CD14-positive monocyte (primary cell): ENCODE data around the gene NPAS3. TPM values are rescaled to one million over a fixed set of nuclear protein-coding genes. Genes with fewer than 3 reads are reported as not detected.

Source experiments
- DNase-seq, 3 donors: peaks; one replicate each; pipeline ENCODE4 v3.0.0-alpha.2; 2011 to 2022
- H2AFZ ChIP-seq: 2 replicates; pipeline ENCODE4 v1.6.0; 2012; ENCODE audit warnings: mild to moderate bottlenecking, low read depth, low read length, inconsistent platforms; ENCODE audit not compliant: insufficient read depth, poor library complexity, severe bottlenecking
- H3K27ac ChIP-seq, 2 donors: 1 replicate in 1 of 2; 2 replicates in 1 of 2; pipeline ENCODE4 v1.5.1; 2012 to 2013; ENCODE audit warnings: low read length in 2 of 2, control low read depth in 1 of 2, inconsistent platforms in 1 of 2, low read depth in 1 of 2, mild to moderate bottlenecking in 1 of 2
- H3K27me3 ChIP-seq, 2 donors: one replicate each; pipeline versions ENCODE4 v1.6.0 to v1.6.1; 2011 to 2013; ENCODE audit warnings: low read length in 2 of 2; ENCODE audit not compliant: control insufficient read depth in 2 of 2, insufficient read depth in 2 of 2
- H3K36me3 ChIP-seq, 2 donors: replicated peaks in 1 of 2; 1 replicate in 1 of 2; 2 replicates in 1 of 2; pipeline versions ENCODE4 v1.5.1 to v1.6.1; 2012 to 2013; ENCODE audit warnings: low read length in 2 of 2, control low read depth in 1 of 2, inconsistent platforms in 1 of 2, mild to moderate bottlenecking in 1 of 2; ENCODE audit not compliant: insufficient read depth in 2 of 2, control insufficient read depth in 1 of 2
- H3K4me1 ChIP-seq, 2 donors: 1 replicate in 1 of 2; 2 replicates in 1 of 2; pipeline versions ENCODE4 v1.5.1 to v1.6.1; 2012 to 2013; ENCODE audit warnings: low read length in 2 of 2, control low read depth in 1 of 2, inconsistent platforms in 1 of 2, mild to moderate bottlenecking in 1 of 2, moderate library complexity in 1 of 2; ENCODE audit not compliant: insufficient read depth in 2 of 2, control insufficient read depth in 1 of 2
- H3K4me2 ChIP-seq: replicated peaks from 2 replicates; pipeline ENCODE3; 2012; ENCODE audit warnings: low read length, moderate library complexity, mild to moderate bottlenecking; ENCODE audit not compliant: poor library complexity, severe bottlenecking; ENCODE audit errors: extremely low read depth
- H3K4me3 ChIP-seq, 3 experiments: fragments of 200-600 bp in 1 of 3; sonication (generic) in 1 of 3; replicated peaks in 1 of 3; 1 replicate in 2 of 3; 2 replicates in 1 of 3; pipeline ENCODE4 v1.5.1; 2011 to 2013; ENCODE audit warnings: low read length in 3 of 3, mild to moderate bottlenecking in 3 of 3, control low read depth in 2 of 3, low read depth in 2 of 3, inconsistent platforms in 1 of 3, moderate library complexity in 1 of 3
- H3K79me2 ChIP-seq: 2 replicates; pipeline ENCODE4 v1.6.0; 2012; ENCODE audit warnings: mild to moderate bottlenecking, control low read depth, inconsistent platforms, low read length, moderate library complexity; ENCODE audit not compliant: insufficient read depth
- H3K9ac ChIP-seq: 2 replicates; pipeline ENCODE4 v1.6.0; 2017; ENCODE audit warnings: low read length, mild to moderate bottlenecking; ENCODE audit not compliant: insufficient read depth, poor library complexity, severe bottlenecking
- H3K9me3 ChIP-seq, 2 donors: replicated peaks in 1 of 2; 1 replicate in 1 of 2; 2 replicates in 1 of 2; pipeline versions ENCODE4 v1.5.1 to v1.6.1; 2012 to 2013; ENCODE audit warnings: low read length in 2 of 2, control low read depth in 1 of 2; ENCODE audit not compliant: control insufficient read depth in 1 of 2, insufficient read depth in 1 of 2
- H4K20me1 ChIP-seq: 2 replicates; pipeline ENCODE4 v1.6.0; 2012; ENCODE audit warnings: mild to moderate bottlenecking, low read length, control low read depth, moderate library complexity; ENCODE audit not compliant: insufficient read depth
- H3K27ac Mint-ChIP-seq, 7 donors: one replicate each; pipeline ENCODE4 v1.8.0; 2020; ENCODE audit warnings: mild to moderate bottlenecking in 7 of 7, mixed read lengths in 7 of 7, moderate library complexity in 6 of 7, inconsistent platforms in 2 of 7
- H3K27me3 Mint-ChIP-seq, 3 donors: one replicate each; pipeline ENCODE4 v1.8.0; 2021 to 2022; ENCODE audit warnings: low read depth in 3 of 3, mild to moderate bottlenecking in 3 of 3, mixed read lengths in 3 of 3, moderate library complexity in 3 of 3, inconsistent platforms in 1 of 3
- H3K36me3 Mint-ChIP-seq, 2 donors: one replicate each; pipeline ENCODE4 v1.8.0; 2020; ENCODE audit warnings: mixed read lengths in 2 of 2, inconsistent platforms in 1 of 2, mild to moderate bottlenecking in 1 of 2
- H3K4me1 Mint-ChIP-seq: one replicate; pipeline ENCODE4 v1.8.0; 2020; ENCODE audit warnings: mild to moderate bottlenecking, mixed read lengths
- H3K4me3 Mint-ChIP-seq, 2 donors: one replicate each; pipeline ENCODE4 v1.8.0; 2020; ENCODE audit warnings: mild to moderate bottlenecking in 2 of 2, mixed read lengths in 2 of 2, moderate library complexity in 1 of 2
- H3K9me3 Mint-ChIP-seq, 7 donors: one replicate each; pipeline ENCODE4 v1.8.0; 2020 to 2022; ENCODE audit warnings: mixed read lengths in 7 of 7, mild to moderate bottlenecking in 6 of 7, moderate library complexity in 6 of 7, inconsistent platforms in 2 of 7
- WGBS: methylation state at CpG from one replicate; pipeline ENCODE4 v1.1.5; 2013; ENCODE audit warnings: missing lambda C conversion rate; ENCODE audit not compliant: insufficient coverage; 5-methylcytosine and 5-hydroxymethylcytosine counted together
- intact Hi-C, 2 donors: fragments of 100-400 bp; cut with micrococcal nuclease; formaldehyde crosslinking; loops; one replicate each; pipeline versions ENCODE4 v1.15.0 to v1.15.1; 2023
- polyA plus RNA-seq, 3 donors: library from polyadenylated mRNA; depleted of rRNA in 1 of 3; unstranded in 2 of 3; stranded (reverse) in 1 of 3; fragments of 300-500 nt in 2 of 3; fragments of >200 nt in 1 of 3; fragmentation: Illumina TruSeq in 2 of 3; gene quantifications; 1 replicate in 2 of 3; 2 replicates in 1 of 3; pipeline ENCODE4 v1.2.3, GENCODE V29; 2012 to 2021
- TF ChIP-seq, protein P1 (sequence below): fragments of 200-600 bp; IDR thresholded peaks from one replicate; pipeline ENCODE4 v1.8.0; 2022; ENCODE audit warnings: antibody characterized with exemption, mild to moderate bottlenecking

NPAS3 gene
- polyA plus RNA-seq, 3 donors = not detected

GRCh38 chr14:33408291-33408690 is 469.6 kb downstream of the NPAS3 start:
- H3K27ac Mint-ChIP-seq = no peak overlapping the region
- H3K36me3 Mint-ChIP-seq = no peaks in the 10 kb centered on the region
- 79% methylated on average over 2 of the region's 2 CpGs for WGBS

GRCh38 chr14:33412450-33412849 is 473.8 kb downstream of the NPAS3 start:
- H3K9me3 Mint-ChIP-seq = no peaks in the 10 kb centered on the region
- Histone ChIP-seq H2AFZ (no peak overlapping the region), H4K20me1 (no peaks in the 10 kb centered on the region), H3K27ac (no peak overlapping the region), H3K27me3 (no peaks in the 10 kb centered on the region), H3K4me3 (no peak overlapping the region), H3K79me2 (no peaks in the 10 kb centered on the region), H3K4me1 (peaks cover 20 to 22% of the 10 kb centered on the region in 2 donors), H3K9ac (no peak overlapping the region), H3K4me2 (no peak overlapping the region), H3K9me3 (no peaks in the 10 kb centered on the region), H3K36me3 (no peaks in the 10 kb centered on the region)
- peaks cover 21% of the 10 kb centered on the region for H3K4me1 Mint-ChIP-seq
- no peak for DNase-seq
- intact Hi-C loops = no loop called here
- no peak overlapping the region for H3K27ac Mint-ChIP-seq
- H3K27me3 Mint-ChIP-seq = peaks cover 0 to 3% (median 0%) of the 10 kb centered on the region in 3 donors
- TF ChIP-seq, protein P1, sequence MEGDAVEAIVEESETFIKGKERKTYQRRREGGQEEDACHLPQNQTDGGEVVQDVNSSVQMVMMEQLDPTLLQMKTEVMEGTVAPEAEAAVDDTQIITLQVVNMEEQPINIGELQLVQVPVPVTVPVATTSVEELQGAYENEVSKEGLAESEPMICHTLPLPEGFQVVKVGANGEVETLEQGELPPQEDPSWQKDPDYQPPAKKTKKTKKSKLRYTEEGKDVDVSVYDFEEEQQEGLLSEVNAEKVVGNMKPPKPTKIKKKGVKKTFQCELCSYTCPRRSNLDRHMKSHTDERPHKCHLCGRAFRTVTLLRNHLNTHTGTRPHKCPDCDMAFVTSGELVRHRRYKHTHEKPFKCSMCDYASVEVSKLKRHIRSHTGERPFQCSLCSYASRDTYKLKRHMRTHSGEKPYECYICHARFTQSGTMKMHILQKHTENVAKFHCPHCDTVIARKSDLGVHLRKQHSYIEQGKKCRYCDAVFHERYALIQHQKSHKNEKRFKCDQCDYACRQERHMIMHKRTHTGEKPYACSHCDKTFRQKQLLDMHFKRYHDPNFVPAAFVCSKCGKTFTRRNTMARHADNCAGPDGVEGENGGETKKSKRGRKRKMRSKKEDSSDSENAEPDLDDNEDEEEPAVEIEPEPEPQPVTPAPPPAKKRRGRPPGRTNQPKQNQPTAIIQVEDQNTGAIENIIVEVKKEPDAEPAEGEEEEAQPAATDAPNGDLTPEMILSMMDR = no peak
- no peaks in the 10 kb centered on the region for H3K36me3 Mint-ChIP-seq
- H3K4me3 Mint-ChIP-seq = no peak overlapping the region

More at GRCh38 chr14:33408291-33408690, 469.6 kb downstream of the NPAS3 start:
- intact Hi-C loops = no loop called here
- Histone ChIP-seq H3K9ac (no peak overlapping the region), H3K27ac (no peak overlapping the region), H3K4me2 (no peak overlapping the region), H3K4me1 (peaks cover 4 to 5% of the 10 kb centered on the region in 2 donors), H3K4me3 (no peak overlapping the region), H3K9me3 (no peaks in the 10 kb centered on the region), H3K79me2 (no peaks in the 10 kb centered on the region), H3K27me3 (no peaks in the 10 kb centered on the region), H3K36me3 (no peaks in the 10 kb centered on the region), H2AFZ (no peak overlapping the region), H4K20me1 (no peaks in the 10 kb centered on the region)
- no peak overlapping the region for H3K4me3 Mint-ChIP-seq
- H3K4me1 Mint-ChIP-seq = peaks cover 4% of the 10 kb centered on the region
- TF ChIP-seq, protein P1 = no peak
- no peak for DNase-seq
- peaks cover 0 to 1% (median 0%) of the 10 kb centered on the region in 7 donors for H3K9me3 Mint-ChIP-seq
- peaks cover 0 to 3% (median 0%) of the 10 kb centered on the region in 3 donors for H3K27me3 Mint-ChIP-seq
